Activated CD8-positive, alpha-beta memory T cell treated with anti-CD3 and anti-CD28 coated beads, Interleukin-2, amount 10 ng/mL, durations not matched to agents 7 days and 5 days (primary cell): ENCODE results near the gene S100A7A. TPM values are rescaled to one million over a fixed set of nuclear protein-coding genes. Genes with fewer than 3 reads are reported as not detected.
"Not testable (repeated sequence)": the region's sequence is repeated elsewhere in the genome, so short reads cannot be mapped to it uniquely, and the experiment has no call there.

Experiments used
- ATAC-seq: fragments of 150-1000 bp; cut with Tn5 transposase; one replicate; pipeline ENCODE4 v1.10.0; 2021; ENCODE audit warnings: moderate library complexity
- CTCF ChIA-PET: fragments of 350-600 bp; sonication (Branson Sonifier 250); formaldehyde crosslinking; loops from one replicate; lab custom pipeline; 2021; ENCODE audit warnings: antibody characterized with exemption; lab: Charles Lee
- DNase-seq: peaks from one replicate; pipeline ENCODE4 v3.0.0-alpha.2; 2020
- H3K27ac Mint-ChIP-seq: one replicate; pipeline ENCODE4 v1.8.0; 2021; ENCODE audit warnings: mild to moderate bottlenecking, mixed read lengths
- H3K27me3 Mint-ChIP-seq: one replicate; pipeline ENCODE4 v1.8.0; 2021; ENCODE audit warnings: mixed read lengths
- H3K36me3 Mint-ChIP-seq: one replicate; pipeline ENCODE4 v1.8.0; 2021; ENCODE audit warnings: mild to moderate bottlenecking, mixed read lengths
- H3K4me1 Mint-ChIP-seq: one replicate; pipeline ENCODE4 v1.8.0; 2021; ENCODE audit warnings: mixed read lengths
- H3K4me3 Mint-ChIP-seq: one replicate; pipeline ENCODE4 v1.8.0; 2021; ENCODE audit warnings: mild to moderate bottlenecking, moderate library complexity, mixed read lengths
- H3K9me3 Mint-ChIP-seq: one replicate; pipeline ENCODE4 v1.8.0; 2022; ENCODE audit warnings: low read depth, mixed read lengths
- total RNA-seq, 2 experiments: library from RNA; stranded (reverse); gene quantifications; one replicate each; pipeline ENCODE4 v1.2.3, GENCODE V29; 2021

S100A7A gene
- total RNA-seq, 2 experiments from 2014 or later: not detected

- Mint-ChIP-seq H3K4me3 (no peak overlapping the region), H3K9me3 (no peaks in the 10 kb centered on the region), H3K27ac (no peak overlapping the region), H3K36me3 (no peaks in the 10 kb centered on the region), H3K27me3 (peaks cover 14% of the 10 kb centered on the region), H3K4me1 (no peaks in the 10 kb centered on the region)
- ATAC-seq (no peak), DNase-seq (no peak)
- CTCF ChIA-PET: interaction anchor here (0.8 to 1.3 kb wide), 2 partner anchors 31 to 1301 kb away, joined by 3 read pairs; no protein-coding TSS in a partner anchor
These were observed 18.6 kb downstream of the S100A7A start for GRCh38 chr1:153434746-153435455.

- H3K27ac Mint-ChIP-seq: no peak overlapping the region
- ATAC-seq: no peak
- no peak for DNase-seq
- H3K9me3 Mint-ChIP-seq: no peaks in the 10 kb centered on the region
- no peak overlapping the region for H3K4me3 Mint-ChIP-seq
- CTCF ChIA-PET: no interaction called here
- peaks cover 14% of the 10 kb centered on the region for H3K27me3 Mint-ChIP-seq
- no peaks in the 10 kb centered on the region for H3K36me3 Mint-ChIP-seq
- H3K4me1 Mint-ChIP-seq: no peaks in the 10 kb centered on the region
These were observed 20.9 kb downstream of the S100A7A start for GRCh38 chr1:153437236-153437635.

- ATAC-seq (no peak), DNase-seq (no peak)
- no peak overlapping the region for H3K4me3 Mint-ChIP-seq
- no peaks in the 10 kb centered on the region for H3K9me3 Mint-ChIP-seq
- H3K36me3 Mint-ChIP-seq: no peaks in the 10 kb centered on the region
- CTCF ChIA-PET: no interaction called here
- peaks cover 17% of the 10 kb centered on the region for H3K27me3 Mint-ChIP-seq
- no peak overlapping the region for H3K27ac Mint-ChIP-seq
- H3K4me1 Mint-ChIP-seq: no peaks in the 10 kb centered on the region
These were observed 22.3 kb downstream of the S100A7A start for GRCh38 chr1:153438599-153438998.

- CTCF ChIA-PET: no interaction called here
- H3K27ac Mint-ChIP-seq: no peak overlapping the region
- no peaks in the 10 kb centered on the region for H3K4me1 Mint-ChIP-seq
- peaks cover 17% of the 10 kb centered on the region for H3K27me3 Mint-ChIP-seq
- H3K4me3 Mint-ChIP-seq: no peak overlapping the region
- H3K9me3 Mint-ChIP-seq: no peaks in the 10 kb centered on the region
- no peaks in the 10 kb centered on the region for H3K36me3 Mint-ChIP-seq
- no peak for DNase-seq
- ATAC-seq: no peak
These were observed 23.0 kb downstream of the S100A7A start for GRCh38 chr1:153439273-153439672.

- CTCF ChIA-PET: no interaction called here
- no peaks in the 10 kb centered on the region for H3K9me3 Mint-ChIP-seq
These were observed 25.0 kb downstream of the S100A7A start for GRCh38 chr1:153441238-153441755.

GRCh38 chr1:153443486-153443885, 27.2 kb downstream of the S100A7A start:
- H3K9me3 Mint-ChIP-seq: no peaks in the 10 kb centered on the region
- H3K4me1 Mint-ChIP-seq: no peaks in the 10 kb centered on the region
- H3K36me3 Mint-ChIP-seq: no peaks in the 10 kb centered on the region
- H3K27ac Mint-ChIP-seq: no peak overlapping the region
- CTCF ChIA-PET: no interaction called here
- DNase-seq (no peak), ATAC-seq (no peak)
- peaks cover 25% of the 10 kb centered on the region for H3K27me3 Mint-ChIP-seq
- H3K4me3 Mint-ChIP-seq: no peak overlapping the region

More at GRCh38 chr1:153441238-153441755, 25.0 kb downstream of the S100A7A start:
- DNase-seq: no peak
- Mint-ChIP-seq H3K4me1 (no peaks in the 10 kb centered on the region), H3K27me3 (peaks cover 25% of the 10 kb centered on the region), H3K4me3 (no peak overlapping the region), H3K27ac (no peak overlapping the region), H3K36me3 (no peaks in the 10 kb centered on the region)
- ATAC-seq: no peak

GRCh38 chr1:153444078-153444477, 27.8 kb downstream of the S100A7A start:
- DNase-seq: no peak
- no peak overlapping the region for H3K27ac Mint-ChIP-seq
- CTCF ChIA-PET: no interaction called here

GRCh38 chr1:153447498-153448170, 31.3 kb downstream of the S100A7A start:
- DNase-seq (no peak), ATAC-seq (no peak)
- no peak overlapping the region for H3K27ac Mint-ChIP-seq
- no peaks in the 10 kb centered on the region for H3K36me3 Mint-ChIP-seq
- no peaks in the 10 kb centered on the region for H3K4me1 Mint-ChIP-seq
- no peaks in the 10 kb centered on the region for H3K9me3 Mint-ChIP-seq
- H3K4me3 Mint-ChIP-seq: no peak overlapping the region
- CTCF ChIA-PET: no interaction called here
- H3K27me3 Mint-ChIP-seq: peaks cover 41% of the 10 kb centered on the region

More at GRCh38 chr1:153444078-153444477, 27.8 kb downstream of the S100A7A start:
- Mint-ChIP-seq H3K4me3 (no peak overlapping the region), H3K9me3 (no peaks in the 10 kb centered on the region), H3K27me3 (peaks cover 31% of the 10 kb centered on the region), H3K4me1 (no peaks in the 10 kb centered on the region), H3K36me3 (no peaks in the 10 kb centered on the region)
- no peak for ATAC-seq

GRCh38 chr1:153448851-153449250, 32.5 kb downstream of the S100A7A start:
- H3K27me3 Mint-ChIP-seq: peaks cover 40% of the 10 kb centered on the region
- DNase-seq, CTCF ChIA-PET, ATAC-seq, H3K27ac Mint-ChIP-seq, H3K9me3 Mint-ChIP-seq, H3K4me1 Mint-ChIP-seq, H3K4me3 Mint-ChIP-seq, H3K36me3 Mint-ChIP-seq: not testable (repeated sequence)

GRCh38 chr1:153456396-153456795, 40.1 kb downstream of the S100A7A start:
- CTCF ChIA-PET: interaction anchor here (1.2 kb wide), 1 partner anchor 38 kb away, joined by 3 read pairs; no protein-coding TSS in a partner anchor
- no peaks in the 10 kb centered on the region for H3K4me1 Mint-ChIP-seq
- H3K27me3 Mint-ChIP-seq: peaks cover 29% of the 10 kb centered on the region
- no peaks in the 10 kb centered on the region for H3K9me3 Mint-ChIP-seq
- H3K36me3 Mint-ChIP-seq: no peaks in the 10 kb centered on the region
- no peak for DNase-seq
- H3K4me3 Mint-ChIP-seq: no peak overlapping the region
- no peak overlapping the region for H3K27ac Mint-ChIP-seq
- no peak for ATAC-seq

- Mint-ChIP-seq H3K36me3 (no peaks in the 10 kb centered on the region), H3K4me3 (no peak overlapping the region), H3K27me3 (peaks cover 44% of the 10 kb centered on the region), H3K4me1 (no peaks in the 10 kb centered on the region), H3K9me3 (no peaks in the 10 kb centered on the region), H3K27ac (no peak overlapping the region)
- DNase-seq (no peak), ATAC-seq (no peak)
- CTCF ChIA-PET: no interaction called here
These were observed 43.3 kb downstream of the S100A7A start for GRCh38 chr1:153459655-153460054.

GRCh38 chr1:153460551-153460950, 44.2 kb downstream of the S100A7A start, which contains the start of gene S100A7:
Gene S100A7 (minus strand): TSS chr1:153460651. CDS start chr1:153459013, 1,638 bp downstream.
- Mint-ChIP-seq H3K36me3 (no peaks in the 10 kb centered on the region), H3K4me1 (peaks cover under 1% of the 10 kb centered on the region), H3K9me3 (no peaks in the 10 kb centered on the region), H3K27me3 (peaks cover 43% of the 10 kb centered on the region), H3K4me3 (no peak within 1 kb of the TSS), H3K27ac (no peak within 1 kb of the TSS)
- ATAC-seq: no peak
- no peak for DNase-seq
- CTCF ChIA-PET: no interaction called here

GRCh38 chr1:153462741-153463140, 46.4 kb downstream of the S100A7A start:
- DNase-seq, ATAC-seq, H3K4me1 Mint-ChIP-seq, H3K4me3 Mint-ChIP-seq, H3K27ac Mint-ChIP-seq, H3K9me3 Mint-ChIP-seq, CTCF ChIA-PET, H3K36me3 Mint-ChIP-seq: not testable (repeated sequence)
- H3K27me3 Mint-ChIP-seq: peaks cover 41% of the 10 kb centered on the region
